Fibroblast of skin of left quadriceps (primary cell): ENCODE data around the gene PRR36.
"Not testable (repeated sequence)": the region's sequence is repeated elsewhere in the genome, so short reads cannot be mapped to it uniquely, and the experiment has no call there.

Source experiments
- DNase-seq, 2 experiments: peaks; one replicate each; pipeline ENCODE4 v3.0.0-alpha.2; 2013; ENCODE audit warnings: low read depth in 2 of 2

Gene PRR36

GRCh38 chr19:7860714-7861618 is 13.2 kb downstream of the PRR36 start:
- DNase-seq: no peak

GRCh38 chr19:7859831-7860713 is 14.1 kb downstream of the PRR36 start:
- no peak for DNase-seq

- DNase-seq: not testable (repeated sequence)
These were observed 15.1 kb downstream of the PRR36 start for GRCh38 chr19:7859087-7859486.

GRCh38 chr19:7858109-7858770 is 15.9 kb downstream of the PRR36 start:
- DNase-seq: no peak

- no peak for DNase-seq
These were observed 16.5 kb downstream of the PRR36 start for GRCh38 chr19:7857727-7858108.

GRCh38 chr19:7856679-7857663 is 17.2 kb downstream of the PRR36 start:
- no peak for DNase-seq

GRCh38 chr19:7856109-7856591 is 18.0 kb downstream of the PRR36 start:
- no peak for DNase-seq

GRCh38 chr19:7855426-7856108 is 18.6 kb downstream of the PRR36 start:
- no peak for DNase-seq

GRCh38 chr19:7853770-7854128 is 20.4 kb downstream of the PRR36 start:
- no peak for DNase-seq

- DNase-seq: no peak
These were observed 21.1 kb downstream of the PRR36 start for GRCh38 chr19:7852851-7853769.

- DNase-seq: no peak
These were observed 22.3 kb downstream of the PRR36 start for GRCh38 chr19:7851623-7852500.

- DNase-seq: no peak
These were observed 23.1 kb downstream of the PRR36 start for GRCh38 chr19:7850945-7851622.

- DNase-seq: no peak
These were observed 24.0 kb downstream of the PRR36 start for GRCh38 chr19:7850000-7850813.

GRCh38 chr19:7849631-7849999 is 24.6 kb downstream of the PRR36 start:
- no peak for DNase-seq

- DNase-seq: no peak
These were observed 25.3 kb downstream of the PRR36 start for GRCh38 chr19:7848779-7849457.

- DNase-seq: no peak
These were observed 26.5 kb downstream of the PRR36 start for GRCh38 chr19:7847664-7848063.
